HCT116 (cell line): Measurements from ENCODE around the gene TMEM145. TPM values are rescaled to one million over a fixed set of nuclear protein-coding genes. Genes with fewer than 3 reads are reported as not detected.

Source experiments
- ATAC-seq: fragments of 200-7000 bp; cut with Tn5 transposase; 2 replicates; pipeline ENCODE4 v1.9.1; 2020; ENCODE audit warnings: mild to moderate bottlenecking, moderate library complexity
- BruUV-seq: library from RNA; stranded (reverse); fragments of 400-500 nt; replicated peaks from 2 replicates; lab custom pipeline; 2021; lab: Mats Ljungman, UMichigan
- CTCF ChIA-PET: fragments of 300-600 bp; sonication (Branson Sonifier 250); formaldehyde crosslinking; loops from one replicate; lab custom pipeline; 2021; ENCODE audit warnings: antibody characterized with exemption; lab: Charles Lee
- POLR2A ChIA-PET: fragments of 300-600, 350-600 bp; sonication (Branson Sonifier 250); formaldehyde crosslinking; loops from one replicate; lab custom pipeline; 2021; ENCODE audit warnings: antibody characterized with exemption; lab: Charles Lee
- RAD21 ChIA-PET, 2 experiments: fragments of 300-600 bp; sonication (Branson Sonifier 250); formaldehyde crosslinking; loops; one replicate each; lab custom pipeline; 2023; ENCODE audit warnings: low total read pairs in 2 of 2; ENCODE audit not compliant: uncharacterized antibody in 2 of 2, unreplicated experiment in 2 of 2, low non-redundant PET in 1 of 2; lab: Charles Lee
- DNase-seq: peaks from one replicate; pipeline ENCODE4 v3.0.0-alpha.2; 2010; ENCODE audit warnings: low read depth, low spot score
- H2AFZ ChIP-seq: fragments of 200-600 bp; shearing (Covaris generic), sonication (generic); 2 replicates; pipeline ENCODE4 v1.6.1; 2017; ENCODE audit warnings: low read depth, mixed run types, mixed read lengths, antibody characterized with exemption, low read length; ENCODE audit not compliant: poor library complexity, severe bottlenecking
- H3K27ac ChIP-seq: 2 replicates; pipeline ENCODE4 v1.5.1; 2012; ENCODE audit warnings: low read depth, low read length
- H3K27me3 ChIP-seq: fragments of 200-600 bp; sonication (generic); 2 replicates; pipeline ENCODE4 v1.6.1; 2016; ENCODE audit warnings: mixed run types, low read length, mixed read lengths; ENCODE audit not compliant: insufficient read depth
- H3K36me3 ChIP-seq, 2 experiments: fragments of 200-500 bp in 1 of 2; fragments of 200-600 bp in 1 of 2; sonication (Bioruptor generic) in 1 of 2; sonication (generic) in 1 of 2; 2 replicates each; pipeline versions ENCODE4 v1.5.1 to v1.6.1; 2014 to 2016; ENCODE audit warnings: low read length in 2 of 2, inconsistent platforms in 1 of 2, mixed read lengths in 1 of 2, mixed run types in 1 of 2; ENCODE audit not compliant: insufficient read depth in 2 of 2, control insufficient read depth in 1 of 2
- H3K4me1 ChIP-seq, 2 experiments: fragments of 200-600 bp in 1 of 2; sonication (generic) in 1 of 2; 2 replicates each; pipeline versions ENCODE4 v1.5.1 to v1.6.1; 2012 to 2017; ENCODE audit warnings: low read length in 2 of 2, inconsistent platforms in 1 of 2, mild to moderate bottlenecking in 1 of 2, mixed read lengths in 1 of 2, mixed run types in 1 of 2, moderate library complexity in 1 of 2; ENCODE audit not compliant: insufficient read depth in 2 of 2, control insufficient read depth in 1 of 2
- H3K4me2 ChIP-seq: fragments of 200-600 bp; sonication (generic); 2 replicates; pipeline ENCODE4 v1.6.1; 2017; ENCODE audit warnings: mixed run types, low read length, mixed read lengths
- H3K4me3 ChIP-seq, 2 experiments: fragments of 200-600 bp in 1 of 2; sonication (generic) in 1 of 2; replicated peaks in 1 of 2; 2 replicates each; pipeline ENCODE4 v1.5.1; 2011 to 2016; ENCODE audit warnings: low read length in 2 of 2, control low read depth in 1 of 2, low read depth in 1 of 2, mild to moderate bottlenecking in 1 of 2, mixed read lengths in 1 of 2, mixed run types in 1 of 2
- H3K79me2 ChIP-seq: fragments of 200-600 bp; sonication (generic); 2 replicates; pipeline ENCODE4 v1.6.1; 2017; ENCODE audit warnings: mild to moderate bottlenecking, mixed run types, low read length, moderate library complexity, mixed read lengths; ENCODE audit not compliant: insufficient read depth
- H3K9ac ChIP-seq: fragments of 200-600 bp; sonication (generic); 2 replicates; pipeline ENCODE4 v1.6.1; 2016; ENCODE audit warnings: low read length, mixed read lengths
- H3K9me2 ChIP-seq: fragments of 200-600 bp; sonication (generic), shearing (Covaris generic); 2 replicates; pipeline ENCODE4 v1.6.1; 2017; ENCODE audit warnings: mixed run types, mild to moderate bottlenecking, moderate library complexity; ENCODE audit not compliant: insufficient read depth
- H3K9me3 ChIP-seq, 2 experiments: fragments of 200-500 bp in 1 of 2; fragments of 200-600 bp in 1 of 2; sonication (Bioruptor generic) in 1 of 2; sonication (generic) in 1 of 2; 2 replicates each; pipeline ENCODE4 v1.6.1; 2014 to 2017; ENCODE audit warnings: low read length in 2 of 2, mixed read lengths in 2 of 2, inconsistent platforms in 1 of 2, low read depth in 1 of 2, mild to moderate bottlenecking in 1 of 2, mixed run types in 1 of 2, moderate library complexity in 1 of 2; ENCODE audit not compliant: control insufficient read depth in 1 of 2, insufficient read depth in 1 of 2
- H4K20me1 ChIP-seq: fragments of 200-600 bp; sonication (generic), shearing (Covaris generic); 2 replicates; pipeline ENCODE4 v1.6.1; 2017; ENCODE audit warnings: mixed run types, mild to moderate bottlenecking, moderate library complexity; ENCODE audit not compliant: insufficient read depth
- ATF3 ChIP-seq: IDR thresholded peaks from 2 replicates; pipeline ENCODE4 v1.6.1; 2012
- EZH2 ChIP-seq: fragments of 200-600 bp; sonication (generic); IDR thresholded peaks from 2 replicates; pipeline ENCODE4 v1.6.1; 2017; ENCODE audit warnings: antibody characterized with exemption, mixed run types
- FOSL1 ChIP-seq: IDR thresholded peaks from 2 replicates; pipeline ENCODE4 v1.6.1; 2012; ENCODE audit warnings: low read depth
- JUND ChIP-seq: IDR thresholded peaks from 2 replicates; pipeline ENCODE4 v1.6.1; 2012
- POLR2AphosphoS5 ChIP-seq: IDR thresholded peaks from 2 replicates; pipeline ENCODE4 v1.6.1; 2011; ENCODE audit warnings: mild to moderate bottlenecking, low read depth, low read length, moderate library complexity
- RAD21 ChIP-seq: IDR thresholded peaks from 2 replicates; pipeline ENCODE4 v1.6.1; 2012; ENCODE audit warnings: low read depth, mild to moderate bottlenecking
- REST ChIP-seq: IDR thresholded peaks from 2 replicates; pipeline ENCODE4 v1.6.1; 2012; ENCODE audit warnings: low read depth
- TCF7L2 ChIP-seq: IDR thresholded peaks from 2 replicates; pipeline ENCODE4 v1.7.0; 2011; ENCODE audit warnings: borderline replicate concordance, inconsistent platforms; ENCODE audit not compliant: insufficient read depth, insufficient read length; ENCODE audit errors: extremely low read depth
- YY1 ChIP-seq: IDR thresholded peaks from 2 replicates; pipeline ENCODE4 v1.6.1; 2011; ENCODE audit warnings: low read length, low read depth, moderate library complexity, mild to moderate bottlenecking; ENCODE audit not compliant: insufficient replicate concordance; ENCODE audit errors: extremely low read depth
- ZNF274 ChIP-seq: fragments of 200-500 bp; sonication (Bioruptor generic); IDR thresholded peaks from 2 replicates; pipeline ENCODE4 v1.6.1; 2014; ENCODE audit warnings: mild to moderate bottlenecking, low read depth, low read length, inconsistent platforms
- intact Hi-C: fragments of 100-400 bp; cut with micrococcal nuclease; formaldehyde crosslinking; loops from 2 replicates; pipeline ENCODE4 v1.10.0; 2022
- microRNA-seq: library from miRNA; unstranded; fragments of <30 nt; microRNA quantifications from one replicate; pipeline ENCODE4, GENCODE V29; 2016; ENCODE audit warnings: borderline number of aligned reads
- total RNA-seq: library from RNA; stranded (reverse); gene quantifications from one replicate; pipeline ENCODE4 v1.2.1, GENCODE V29; 2021; ENCODE audit not compliant: unreplicated experiment

Gene TMEM145
- total RNA-seq, 1 experiment from 2014 or later, result 7.2 TPM

GRCh38 chr19:42370068-42370520 lies 57.0 kb downstream of the TMEM145 start (continued):
- TF ChIP-seq REST (no peak), FOSL1 (no peak), POLR2AphosphoS5 (no peak), YY1 (no peak), RAD21 (no peak), JUND (no peak), TCF7L2 (no peak), ATF3 (no peak)

DNA sequence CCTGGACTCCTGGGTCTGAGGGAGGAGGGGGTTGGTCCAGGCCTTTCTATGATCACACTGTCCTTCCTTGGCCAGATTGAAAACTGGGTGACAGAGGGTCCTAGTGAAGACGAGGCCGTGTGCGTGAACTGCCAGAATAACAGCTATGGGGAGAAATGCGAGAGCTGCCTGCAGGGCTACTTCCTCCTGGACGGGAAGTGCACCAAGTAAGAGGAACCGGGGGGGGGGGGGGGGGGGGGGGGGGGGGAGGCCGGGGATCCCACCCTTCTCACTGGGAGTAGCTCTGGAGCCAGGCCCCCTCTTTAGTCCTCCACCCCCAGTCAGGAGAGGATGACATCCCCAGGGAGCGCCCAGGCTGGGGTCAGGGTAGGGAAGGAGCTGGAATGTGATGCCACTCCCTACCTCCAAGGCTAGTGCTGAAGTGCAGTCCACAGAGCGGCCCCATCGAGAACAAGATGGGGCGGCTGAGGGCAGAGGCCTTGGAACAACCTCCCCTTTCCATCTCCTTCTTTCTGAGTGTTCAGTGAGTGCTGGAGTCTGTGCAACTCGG lies 57.6 kb downstream of the TMEM145 start:
- intact Hi-C loops, result no loop called here
- H4K20me1 ChIP-seq, result no peaks in the 10 kb centered on the region
- H3K79me2 ChIP-seq, result no peaks in the 10 kb centered on the region
- H3K4me2 ChIP-seq, result no peak overlapping the region
- no peaks in the 10 kb centered on the region for H3K27me3 ChIP-seq
- DNase-seq (no peak), ATAC-seq (no peak)
- H3K9ac ChIP-seq, result no peak overlapping the region
- no peak overlapping the region for H3K27ac ChIP-seq
- no TSS peak for BruUV-seq
- no peaks in the 10 kb centered on the region for H3K4me1 ChIP-seq
- no peaks in the 10 kb centered on the region for H3K9me3 ChIP-seq
- H2AFZ ChIP-seq, result no peak overlapping the region
- ChIA-PET RAD21 (no interaction called here), POLR2A (interaction anchor here (1.0 kb wide), 1 partner anchor 26 kb away, joined by 3 read pairs; no protein-coding TSS in a partner anchor), CTCF (interaction anchor here (1.0 kb wide), 1 partner anchor 124 kb away, joined by 4 read pairs; no protein-coding TSS in a partner anchor)
- H3K4me3 ChIP-seq, result no peak overlapping the region
- TF ChIP-seq FOSL1, result no peak
- TF ChIP-seq TCF7L2, result no peak
- TF ChIP-seq ZNF274, result no peak
- no peak for TF ChIP-seq EZH2
- no peaks in the 10 kb centered on the region for H3K9me2 ChIP-seq
- no peaks in the 10 kb centered on the region for H3K36me3 ChIP-seq

Small RNA genes within 50 kb of the gene (microRNA-seq; reads per million reads assigned to microRNA genes)
- not detected for gene MIR8077

Other genes with a start within 250 kb of the TMEM145 start
- gene GRIK5, start 243.1 kb upstream of the TMEM145 start, total RNA-seq, result 1.7 TPM
- 24.6 TPM for gene ZNF574, start 237.1 kb upstream of the TMEM145 start, total RNA-seq
- gene POU2F2, start 180.9 kb upstream of the TMEM145 start, total RNA-seq, result 0.89 TPM
- 32.7 TPM for gene DEDD2, start 95.6 kb upstream of the TMEM145 start, total RNA-seq
- gene ZNF526, start 93.0 kb upstream of the TMEM145 start, total RNA-seq, result 13.1 TPM
- 57.2 TPM for gene GSK3A, start 70.7 kb upstream of the TMEM145 start, total RNA-seq
- 96.1 TPM for gene ERF, start 58.2 kb upstream of the TMEM145 start, total RNA-seq
- 52.0 TPM for gene CIC, start 44.1 kb upstream of the TMEM145 start, total RNA-seq
- 0.93 TPM for gene PRR19, start 11.2 kb upstream of the TMEM145 start, total RNA-seq
- 110 TPM for gene PAFAH1B3, start 10.7 kb upstream of the TMEM145 start, total RNA-seq
- gene MEGF8, start 12.3 kb downstream of the TMEM145 start, total RNA-seq, result 24.0 TPM
- 13.9 TPM for gene CNFN, start 77.0 kb downstream of the TMEM145 start, total RNA-seq
- gene LIPE, start 114.1 kb downstream of the TMEM145 start, total RNA-seq, result 11.3 TPM
- 0.32 TPM for gene CXCL17, start 129.6 kb downstream of the TMEM145 start, total RNA-seq
- 1.2 TPM for gene CEACAM1, start 215.2 kb downstream of the TMEM145 start, total RNA-seq